Ureter (tissue), 1 donor: ENCODE data around the gene MYOF. TPM values are rescaled to one million over a fixed set of nuclear protein-coding genes. Genes with fewer than 3 reads are reported as not detected.
"Not testable (repeated sequence)": the region's sequence is repeated elsewhere in the genome, so short reads cannot be mapped to it uniquely, and the experiment has no call there.

Experiments used
- DNase-seq: peaks from one replicate; pipeline ENCODE4 v3.0.0-alpha.2; 2020; ENCODE audit warnings: low spot score
- total RNA-seq: library from RNA; stranded (reverse); gene quantifications from one replicate; pipeline ENCODE4 v1.2.4, GENCODE V29; 2023
- donor health status: DM: yes; HTN: yes; CAD: no.

Gene MYOF
- total RNA-seq, 1 donor from 2014 or later: 339 TPM

DNA sequence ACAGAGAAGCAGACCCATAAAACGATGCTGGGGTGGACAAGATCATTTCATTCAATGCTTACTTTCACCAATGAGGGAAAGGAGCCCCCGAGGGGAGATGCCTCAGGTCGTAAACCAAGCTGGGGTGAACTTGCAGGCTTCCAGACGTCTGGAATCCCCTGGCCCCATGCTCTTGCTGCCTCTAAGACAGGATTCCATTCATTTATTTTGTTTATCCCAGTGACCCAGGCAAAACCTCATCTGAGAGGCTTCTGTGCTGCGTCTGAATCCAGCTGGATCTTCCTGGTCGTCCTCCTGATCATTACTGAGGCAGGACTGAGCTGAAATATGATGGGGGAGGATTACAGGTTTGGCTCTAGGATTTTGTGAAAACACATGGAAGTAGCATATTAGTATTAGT is 182.9 kb downstream of the MYOF start:
- no peak for DNase-seq

DNA sequence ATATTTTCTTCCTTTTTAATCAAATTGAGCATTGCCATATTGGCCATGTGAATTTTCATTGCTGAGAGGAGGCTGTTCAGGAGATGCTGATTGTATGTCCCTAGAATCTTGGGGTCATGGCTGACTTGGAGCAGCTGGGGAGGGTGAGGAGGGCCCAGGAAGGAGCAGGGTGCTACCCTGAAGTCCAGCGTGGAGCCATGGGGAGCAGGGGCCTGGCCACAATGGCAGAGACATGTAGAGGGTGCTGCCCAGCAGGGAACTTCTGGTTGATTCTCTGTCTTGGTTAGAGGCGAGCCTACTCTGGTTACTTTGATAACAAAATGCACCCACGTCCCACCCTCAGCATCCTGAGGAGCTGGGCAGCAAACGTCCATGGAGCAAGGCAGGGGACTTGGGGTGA is 186.0 kb downstream of the MYOF start:
- no peak for DNase-seq

DNA sequence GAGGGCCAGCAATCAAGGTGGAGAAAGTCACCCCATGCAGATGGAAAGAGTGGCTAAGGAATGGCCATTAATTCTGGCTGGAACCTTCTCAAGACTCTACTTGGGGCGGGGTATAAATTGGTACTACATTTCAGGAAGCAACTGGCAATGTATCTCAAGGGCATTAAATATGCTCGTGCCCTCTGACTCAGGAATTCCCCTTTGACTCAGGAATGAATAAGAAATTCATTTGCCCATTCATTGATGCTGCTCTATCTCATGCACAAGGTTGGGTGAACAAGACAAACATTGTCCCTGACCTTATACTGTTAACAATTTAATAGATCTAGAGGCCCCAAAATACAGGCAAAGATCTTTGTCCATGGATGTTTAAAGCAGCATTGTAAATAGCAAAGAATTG is 188.1 kb downstream of the MYOF start:
- DNase-seq: no peak

DNA sequence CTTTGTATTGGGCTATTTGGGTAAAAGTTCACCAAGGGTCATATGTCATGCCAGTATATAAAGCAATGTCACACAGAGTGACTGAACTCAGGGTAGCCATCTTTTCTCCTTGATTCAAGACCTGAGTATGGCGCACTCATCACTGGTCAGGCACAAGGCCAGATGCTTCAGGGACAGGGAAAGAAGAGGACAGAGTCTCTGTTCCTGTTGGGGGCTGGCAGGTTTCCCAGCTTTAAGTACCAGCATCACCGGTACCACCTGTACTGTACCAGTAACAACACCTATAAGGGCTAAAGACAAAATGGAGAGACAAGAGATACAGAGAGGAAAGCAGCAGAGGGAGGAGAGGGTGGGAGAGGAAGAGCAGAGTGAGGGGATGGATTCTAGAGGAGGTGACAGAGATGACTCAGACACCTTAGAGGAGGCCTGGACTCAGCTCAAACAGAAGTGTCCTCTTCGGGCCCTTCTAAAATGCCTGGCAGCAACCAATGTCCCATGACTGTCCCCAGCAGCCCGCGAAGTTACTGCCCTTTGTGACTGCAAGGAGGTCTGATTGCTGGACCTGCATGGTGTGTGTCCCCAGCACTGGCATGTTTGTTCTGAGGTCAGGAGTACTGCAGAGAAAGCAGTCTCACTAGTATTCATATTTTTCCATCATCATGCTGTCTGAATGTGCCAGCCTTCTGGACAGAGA is 191.3 kb downstream of the MYOF start:
- no peak for DNase-seq

DNA sequence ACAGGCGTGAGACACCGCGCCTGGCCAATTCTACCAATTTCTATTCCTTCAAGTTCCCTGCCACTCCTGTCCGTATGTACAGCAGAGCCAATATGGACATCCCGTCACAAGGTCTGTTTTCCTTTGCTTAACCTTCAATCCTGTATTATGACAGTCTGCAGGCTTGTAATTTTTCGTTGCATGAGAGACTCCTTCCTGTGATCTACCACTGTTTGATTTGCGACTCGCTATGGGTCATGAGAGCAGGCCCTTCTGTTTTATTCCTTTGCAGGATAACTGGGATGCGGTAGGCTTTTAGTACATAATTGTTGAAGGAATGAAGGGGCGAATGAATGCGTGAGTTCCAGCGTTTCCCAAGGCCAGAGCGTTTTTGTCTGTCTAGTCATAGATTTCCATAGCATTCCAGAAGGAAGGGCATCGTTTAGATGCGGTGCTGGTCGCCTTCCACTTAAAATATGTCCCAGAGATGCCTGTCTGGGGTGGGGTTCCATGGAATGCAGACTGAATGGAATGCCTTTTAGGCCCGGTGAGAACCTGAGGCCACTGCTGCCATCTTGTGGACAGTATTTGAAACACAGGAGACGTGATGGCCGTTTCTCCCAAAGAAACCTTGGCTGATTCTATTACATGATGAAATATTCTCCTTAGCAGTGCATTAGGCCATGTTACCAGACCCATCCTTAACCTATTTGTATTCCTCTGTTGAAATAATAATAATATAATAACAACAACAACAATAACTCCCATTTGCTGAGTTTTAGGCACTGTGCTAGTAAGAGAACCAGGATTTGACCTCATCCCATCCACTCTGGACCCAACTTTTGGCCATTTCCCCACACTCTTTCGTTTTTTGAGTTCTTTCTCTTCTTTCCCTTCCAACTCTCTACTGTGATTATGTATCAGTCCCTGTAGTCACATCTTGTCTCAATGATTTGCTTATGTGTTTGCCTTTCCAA is 193.2 kb downstream of the MYOF start:
- DNase-seq: peak; percentile 79

DNA sequence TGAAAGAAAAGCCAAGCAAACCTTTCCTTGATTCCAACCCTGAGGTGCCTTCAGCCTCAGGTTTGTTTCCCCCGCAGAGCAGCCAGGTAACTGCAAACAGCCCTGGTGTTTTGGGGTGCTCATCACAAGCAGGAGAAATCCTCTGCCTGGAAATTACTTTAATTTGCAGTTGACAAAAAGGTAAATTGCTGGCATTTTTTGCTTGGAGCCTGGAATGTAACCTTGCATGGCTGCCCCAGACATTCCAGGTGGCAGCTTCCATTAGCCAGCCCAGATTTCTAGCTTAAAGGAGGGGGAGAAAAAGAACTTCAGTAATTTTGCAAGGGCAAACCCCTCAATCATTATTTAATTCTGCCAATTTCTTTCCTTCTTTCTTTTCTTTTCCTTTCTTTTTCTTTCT is 194.4 kb downstream of the MYOF start:
- DNase-seq: no peak

DNA sequence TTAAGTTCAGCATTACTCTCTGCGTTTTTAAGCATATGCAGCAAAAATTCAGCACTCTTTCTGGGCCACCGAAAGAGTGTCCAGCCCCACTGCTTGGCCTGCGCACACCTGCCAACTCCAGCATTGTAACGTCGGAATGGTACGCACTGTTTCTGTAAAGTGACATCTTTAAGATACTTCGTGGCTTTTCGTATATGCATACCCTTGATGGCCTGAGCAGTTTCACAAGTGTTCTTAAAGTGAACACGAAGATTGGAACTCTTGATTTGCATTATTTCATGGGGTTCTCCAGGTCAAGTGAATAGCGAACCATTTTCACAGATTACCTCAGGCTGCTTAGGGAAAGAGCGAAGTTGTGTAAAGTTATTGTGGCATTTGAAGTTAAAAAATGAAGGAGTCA is 197.9 kb downstream of the MYOF start:
- not testable (repeated sequence) for DNase-seq

DNA sequence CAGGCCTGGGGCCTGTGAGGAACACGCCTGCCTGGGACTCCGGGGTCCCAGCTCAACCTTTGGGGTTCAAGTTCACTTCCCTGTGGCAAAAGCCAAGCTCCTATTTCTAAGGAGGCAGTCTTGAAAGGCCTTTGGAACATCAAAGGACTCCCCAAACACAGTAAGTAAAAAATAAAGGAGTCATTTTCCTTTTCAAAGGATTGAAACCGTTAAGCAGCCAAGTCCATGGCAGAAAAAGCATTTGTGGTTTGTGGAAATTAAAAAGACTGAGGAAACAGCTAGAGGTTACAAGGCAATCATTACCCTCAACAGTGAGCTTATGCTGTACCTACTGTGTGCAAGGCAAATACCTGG is 200.8 kb downstream of the MYOF start:
- DNase-seq: no peak

DNA sequence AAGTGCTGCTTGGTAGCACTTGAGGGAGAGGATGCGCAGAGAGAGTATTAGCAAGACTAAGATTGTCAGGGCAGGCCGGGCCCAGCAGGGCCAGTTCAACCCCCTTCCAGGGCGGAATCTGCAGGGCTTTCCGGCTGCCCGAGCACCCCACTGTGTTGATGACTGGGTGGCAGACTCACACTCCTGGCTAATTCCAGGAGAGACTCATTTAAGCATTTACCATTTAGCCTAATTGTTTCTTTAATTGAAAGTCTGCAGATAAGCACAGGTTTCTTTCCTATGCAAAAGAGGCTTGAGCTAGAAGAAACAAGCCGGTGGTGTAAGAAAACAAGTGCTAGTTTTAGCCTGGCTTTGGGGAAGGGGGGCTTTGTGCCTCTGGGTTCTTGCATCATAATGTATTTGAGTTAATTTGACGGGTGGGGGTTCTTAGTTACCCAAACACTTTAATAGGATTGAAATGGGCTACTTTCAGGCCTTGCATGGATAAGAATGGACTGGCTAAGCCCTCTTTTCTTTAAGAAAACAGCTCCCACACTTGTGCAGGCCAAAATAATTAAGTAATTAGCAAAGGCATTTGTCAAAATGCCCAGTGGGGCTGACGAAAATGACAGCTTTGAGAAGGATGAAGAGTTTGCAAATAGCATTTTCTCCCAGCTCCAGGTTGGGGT is 201.3 kb downstream of the MYOF start:
- DNase-seq: no peak

DNA sequence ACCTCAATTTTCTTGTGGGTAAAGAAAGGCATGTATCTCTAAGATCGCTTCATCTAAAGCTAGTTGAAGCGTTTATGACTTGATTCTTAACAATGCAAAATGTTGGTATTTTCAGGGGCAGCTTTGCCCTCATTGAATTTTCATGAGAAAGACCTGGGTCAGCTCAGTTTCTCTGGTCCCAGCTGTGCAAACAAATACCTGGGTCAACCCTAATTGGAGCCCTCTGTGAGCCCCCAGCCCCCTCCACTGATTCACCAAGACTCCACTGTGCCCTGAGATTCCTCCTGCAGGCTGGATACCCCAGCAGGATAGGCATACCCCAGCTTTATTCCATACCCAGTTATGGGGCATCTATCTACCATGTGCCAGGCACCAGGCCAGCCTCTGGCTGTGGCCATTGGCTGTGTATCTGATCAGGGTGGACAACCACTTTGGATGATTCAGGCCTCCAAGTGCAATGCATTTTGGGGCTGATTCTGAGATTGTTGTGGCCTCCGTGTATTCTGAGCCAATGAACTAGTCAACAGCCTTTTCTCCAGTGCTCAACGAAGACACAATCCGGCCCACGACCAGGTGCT is 201.9 kb downstream of the MYOF start:
- no peak for DNase-seq

DNA sequence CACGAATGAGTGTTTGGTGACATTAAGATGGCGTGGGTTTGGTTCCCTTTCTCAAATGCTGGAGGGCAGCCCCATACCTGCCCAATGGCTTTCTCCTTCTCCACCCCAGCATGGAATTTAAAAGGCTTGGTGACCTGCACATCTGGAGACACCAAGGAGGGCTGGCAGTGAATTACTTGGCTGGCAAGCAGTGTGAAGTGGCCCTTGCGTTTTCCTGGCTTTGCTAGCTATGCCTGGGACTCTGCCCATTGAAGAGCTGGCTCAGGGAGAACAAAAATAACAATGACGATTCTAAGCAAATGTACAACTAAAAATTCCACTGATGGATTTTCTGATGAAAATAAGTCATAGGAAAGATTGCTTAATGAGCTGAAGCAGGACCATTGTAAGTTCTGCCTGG is 204.8 kb downstream of the MYOF start:
- DNase-seq: no peak

DNA sequence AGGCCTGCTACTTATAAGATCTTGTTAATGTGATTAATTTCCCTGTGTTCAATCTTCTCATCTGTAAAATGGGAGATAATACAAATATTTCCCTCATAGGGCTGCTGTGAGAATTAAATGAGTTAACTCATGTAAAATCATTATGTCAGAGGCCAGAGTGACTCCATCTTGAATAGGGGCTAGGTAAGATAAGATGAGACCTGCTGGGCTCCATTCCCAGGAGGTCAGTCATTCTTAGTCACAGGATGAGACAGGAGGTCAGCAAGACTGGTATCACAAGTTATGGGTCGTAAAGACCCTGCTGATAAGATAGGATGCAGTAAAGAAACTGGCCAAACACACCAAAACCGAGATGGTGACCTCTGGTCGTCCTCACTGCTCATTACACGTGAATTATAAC is 207.7 kb downstream of the MYOF start:
- DNase-seq: no peak

DNA sequence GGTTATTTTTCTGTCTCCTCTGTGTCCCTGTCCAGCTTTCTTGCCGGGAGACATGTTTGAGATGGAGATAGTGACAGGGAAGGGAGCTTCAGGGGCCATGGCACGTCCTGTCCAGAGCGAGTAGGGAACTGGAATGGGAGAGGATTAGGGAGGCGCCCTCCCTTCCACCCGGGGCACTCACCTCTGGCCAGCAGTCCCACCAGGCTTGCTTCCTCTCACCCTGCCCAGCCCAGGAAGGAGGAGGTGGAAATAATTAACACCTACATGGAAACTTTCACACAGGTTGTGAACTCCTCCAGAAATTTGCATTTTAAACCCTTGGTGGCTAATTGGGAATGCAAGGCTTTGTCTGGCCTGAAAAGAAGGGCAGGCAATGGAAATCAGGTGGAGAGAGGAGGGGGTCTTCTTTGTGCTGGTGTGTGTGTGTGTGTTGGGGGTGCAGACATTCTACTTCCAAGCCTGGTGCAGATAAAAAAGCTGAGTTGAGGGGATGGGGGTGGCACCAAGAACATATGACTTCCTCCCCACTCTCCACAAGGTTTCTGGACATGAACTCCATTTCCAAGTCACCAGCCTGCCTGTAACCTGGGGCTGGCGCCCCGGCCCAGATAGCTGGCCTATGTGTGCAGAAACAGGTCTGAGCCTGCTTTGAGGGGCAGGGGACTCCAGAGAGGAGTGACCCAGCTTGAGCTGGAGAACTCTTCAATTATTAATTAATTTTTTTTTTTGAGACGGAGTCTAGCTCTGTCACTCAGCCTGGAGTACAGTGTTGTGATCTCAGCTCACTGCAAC is 209.1 kb downstream of the MYOF start:
- no peak for DNase-seq

DNA sequence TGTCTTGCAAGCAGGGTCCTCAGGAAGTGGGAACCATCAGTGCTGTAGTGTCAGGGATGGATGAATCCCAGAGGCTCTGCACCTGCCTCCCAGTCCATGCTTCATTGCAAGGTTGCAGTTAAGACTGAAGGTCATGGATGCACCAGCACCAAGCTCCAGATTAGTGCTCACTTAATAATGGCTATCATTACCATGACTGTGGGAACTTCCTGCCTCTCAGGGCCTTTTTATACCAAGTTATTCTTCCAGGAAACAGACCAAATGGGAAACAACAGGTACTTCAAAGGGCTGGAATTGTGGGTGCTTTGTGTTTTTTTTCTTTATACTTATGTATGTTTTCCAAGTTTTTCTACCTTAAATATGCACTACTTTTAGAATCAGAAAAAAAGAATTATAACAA is 210.8 kb downstream of the MYOF start:
- DNase-seq: no peak

DNA sequence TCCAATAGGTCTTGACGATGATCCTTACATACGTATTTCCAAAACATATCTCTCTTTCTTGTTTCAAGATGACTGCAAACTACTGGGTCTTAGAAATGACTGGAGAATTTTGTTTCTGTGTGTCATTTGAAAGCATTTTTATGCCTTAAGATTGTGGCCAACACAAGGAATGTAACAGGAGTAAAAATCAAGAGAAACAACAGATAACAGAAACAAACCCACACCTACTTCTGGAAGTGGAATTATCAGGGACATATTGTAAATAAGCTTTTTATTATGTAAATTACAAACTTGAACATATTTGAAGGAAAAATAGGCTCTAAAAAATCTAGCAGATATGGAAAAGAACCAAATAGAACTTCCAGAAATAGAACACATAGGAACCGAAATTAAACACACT is 212.9 kb downstream of the MYOF start:
- DNase-seq: no peak

DNA sequence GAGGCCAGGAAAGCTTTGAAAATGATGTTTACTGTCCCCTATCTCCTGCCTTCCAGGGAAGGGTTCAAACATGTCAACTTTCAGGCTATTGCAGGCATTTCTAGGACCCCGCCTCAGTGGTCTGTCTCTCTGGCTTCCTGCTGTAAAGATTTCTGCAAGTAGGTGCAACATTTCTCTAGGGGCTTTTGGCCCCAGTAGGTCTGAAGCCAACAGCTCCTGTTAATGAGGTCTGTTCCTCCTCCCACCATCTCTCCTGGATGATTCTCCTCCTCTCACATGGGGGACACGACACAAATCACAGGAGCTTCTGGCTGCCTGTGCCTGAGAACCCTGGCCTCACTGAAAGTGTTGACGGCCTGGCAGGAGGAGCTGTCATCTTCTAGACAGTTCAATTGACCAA is 214.1 kb downstream of the MYOF start:
- DNase-seq: no peak

DNA sequence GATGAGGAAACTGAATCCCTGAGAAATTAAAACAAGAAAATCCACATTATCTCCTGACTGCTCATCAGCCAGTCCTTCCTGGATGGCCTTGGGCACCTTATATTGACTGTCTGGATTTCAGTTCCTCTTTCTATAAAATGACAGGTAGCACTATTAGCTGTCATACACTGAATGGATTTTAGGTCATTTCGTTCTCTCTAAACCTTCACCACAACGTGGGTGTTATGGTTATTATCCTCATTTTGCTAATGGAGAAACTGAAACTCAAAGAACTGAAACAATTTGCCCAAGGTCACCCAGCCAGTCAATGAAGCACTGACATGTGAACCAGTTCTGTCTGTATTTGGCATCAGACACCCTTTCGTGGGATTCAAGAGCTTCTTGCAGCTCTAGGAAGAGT is 214.6 kb downstream of the MYOF start:
- DNase-seq: no peak

DNA sequence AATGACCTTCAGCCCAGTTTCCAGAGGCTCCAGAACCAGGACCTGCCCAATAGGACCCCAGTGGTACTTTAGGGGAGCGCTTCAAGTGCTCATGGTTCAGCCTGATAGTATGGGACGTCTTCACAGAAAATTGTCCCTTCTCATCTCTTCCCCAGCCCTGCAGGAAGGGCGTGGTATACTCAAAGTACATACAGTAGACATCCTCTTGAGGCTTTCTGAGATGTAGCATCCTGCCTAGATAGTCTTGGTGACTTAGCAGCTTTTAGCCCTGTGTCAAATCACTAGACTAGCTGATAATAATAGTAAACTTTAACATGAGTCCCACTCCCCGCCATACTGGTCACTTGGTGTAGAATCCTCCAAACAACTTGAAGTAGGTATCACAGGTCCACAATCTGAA is 215.3 kb downstream of the MYOF start:
- DNase-seq: no peak

DNA sequence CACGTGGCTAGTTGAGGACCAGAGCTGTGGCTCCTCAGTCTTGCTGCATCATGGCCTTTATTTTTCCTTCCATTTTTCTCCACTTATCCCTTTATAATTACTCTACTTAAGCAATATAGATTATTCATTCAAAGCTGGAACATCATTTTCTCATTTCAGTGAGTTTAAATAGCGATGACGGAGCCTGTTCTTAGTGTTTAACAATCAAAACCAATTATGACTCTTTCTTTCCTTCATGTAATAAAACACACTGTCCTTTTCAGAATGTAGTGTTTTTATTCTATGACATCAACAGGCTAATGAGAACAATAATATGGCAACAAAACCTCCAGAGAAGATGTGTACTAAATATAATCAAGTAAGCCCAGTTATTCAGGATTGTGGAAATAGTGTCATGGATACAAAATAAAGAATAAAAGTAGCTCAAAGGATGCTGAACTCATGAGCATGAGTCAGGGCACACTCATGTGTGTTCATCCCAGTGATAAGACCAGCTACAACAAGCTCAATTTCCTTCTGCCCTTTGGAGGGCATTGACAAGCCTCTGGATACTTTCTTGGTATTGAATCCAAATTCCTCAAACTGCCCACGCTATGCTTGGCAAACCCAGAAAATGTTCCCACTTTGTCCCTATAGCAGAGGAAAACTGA is 220.0 kb downstream of the MYOF start:
- DNase-seq: no peak

DNA sequence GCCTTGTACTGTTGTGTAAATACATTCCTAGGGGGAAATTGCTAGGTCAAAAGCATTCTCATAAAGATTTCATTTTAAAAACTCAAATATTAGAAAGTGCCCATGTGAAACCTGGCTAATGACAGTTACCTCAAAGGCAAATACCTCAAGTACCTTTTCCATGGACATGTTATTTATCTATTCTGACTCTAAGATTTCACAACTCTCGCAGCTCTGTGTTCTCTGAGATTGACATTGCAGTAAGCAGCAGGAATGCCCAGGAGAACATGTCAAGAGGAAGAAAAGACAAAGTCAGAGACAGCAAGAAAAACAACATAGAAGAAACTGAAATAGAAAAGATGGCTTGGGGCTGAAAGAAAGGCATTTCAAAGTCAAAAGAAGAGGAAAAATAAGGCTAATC is 221.0 kb downstream of the MYOF start:
- DNase-seq: no peak

DNA sequence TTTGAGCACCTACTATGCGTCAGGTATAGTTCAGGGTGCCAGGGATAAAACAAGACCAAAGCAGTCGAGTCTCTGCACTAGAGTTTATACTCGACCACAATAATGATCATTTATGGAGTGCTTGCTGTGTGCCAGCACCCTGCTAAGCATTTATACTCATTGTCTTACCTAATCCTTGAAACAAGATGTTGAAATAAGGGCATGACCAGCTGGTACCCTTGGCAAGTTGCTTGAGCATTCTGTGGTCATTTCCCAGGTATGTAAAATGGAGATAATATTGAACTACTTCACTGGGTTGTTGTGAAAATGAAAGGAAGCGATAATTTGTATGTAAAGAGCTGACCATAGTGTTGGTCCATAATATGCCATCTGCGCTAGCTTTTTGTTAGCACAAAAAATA is 223.0 kb downstream of the MYOF start:
- DNase-seq: no peak
